T-helper 1 cell treated with Interleukin-12 subunit alpha and Interleukin-12 subunit beta and Interleukin-4 antibody, amounts not matched to agents 30 ng/mL and 1 ng/mL, for 36 hours (primary cell): ENCODE data around the gene CNTLN. TPM values are rescaled to one million over a fixed set of nuclear protein-coding genes. Genes with fewer than 3 reads are reported as not detected.

Experiments used
- intact Hi-C: fragments of 100-400 bp; cut with micrococcal nuclease; formaldehyde crosslinking; loops from one replicate; pipeline ENCODE4 v1.15.1; 2024
- total RNA-seq: library from RNA; stranded (reverse); gene quantifications from 2 replicates; pipeline ENCODE4 v1.2.3, GENCODE V29; 2022

The CNTLN gene
- total RNA-seq, 1 donor from 2014 or later = 1.6 TPM

- intact Hi-C loops = no loop called here
These were observed 353.8 kb downstream of the CNTLN start for GRCh38 chr9:17488662-17489061.

GRCh38 chr9:17490110-17490509 lies 355.3 kb downstream of the CNTLN start:
- intact Hi-C loops = no loop called here

DNA sequence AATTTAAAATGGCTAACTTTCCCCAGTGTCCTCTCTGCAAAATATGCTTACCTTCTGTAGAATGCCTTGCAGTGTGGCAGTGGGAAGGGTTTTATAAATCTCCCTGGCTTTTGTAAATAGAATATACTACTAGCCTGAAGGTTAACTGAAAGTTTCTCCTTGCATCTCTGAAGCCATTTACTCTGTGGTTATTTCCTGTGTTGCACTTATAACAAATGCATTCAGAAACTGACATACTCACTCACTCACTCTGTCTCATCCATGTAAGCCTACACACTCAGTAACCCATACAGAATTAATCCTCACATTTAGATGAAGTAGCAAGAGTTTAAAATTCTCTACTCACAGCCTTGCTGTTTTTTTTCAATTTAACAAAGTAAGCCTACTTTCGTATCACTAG lies 356.9 kb downstream of the CNTLN start:
- intact Hi-C loops = no loop called here

GRCh38 chr9:17503196-17503595 lies 368.4 kb downstream of the CNTLN start:
- intact Hi-C loops = no loop called here

GRCh38 chr9:17509151-17509550 lies 374.3 kb downstream of the CNTLN start:
- intact Hi-C loops = no loop called here

DNA sequence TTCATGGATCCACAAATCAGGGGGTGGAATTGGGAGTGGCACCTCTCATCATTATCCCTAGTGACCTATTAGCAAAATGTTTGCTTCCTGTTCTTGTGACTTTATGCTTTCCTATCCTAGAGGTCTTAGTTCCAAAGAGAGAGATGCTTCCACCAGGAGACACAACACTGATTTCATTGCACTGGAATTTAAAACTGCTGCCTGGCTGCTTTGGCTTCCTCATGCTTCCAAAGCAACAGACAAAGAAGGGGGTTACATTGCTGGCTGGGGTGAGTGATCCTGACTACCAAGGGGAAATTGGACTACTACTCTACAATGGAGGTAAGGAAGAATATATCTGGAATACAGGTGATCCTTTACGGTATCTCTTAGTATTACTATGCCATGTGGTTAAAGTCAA lies 374.9 kb downstream of the CNTLN start:
- intact Hi-C loops = no loop called here

- intact Hi-C loops = loop anchor here (10.0 kb wide), 1 partner anchor 1505 kb away; no protein-coding TSS in a partner anchor
These were observed 384.9 kb downstream of the CNTLN start for GRCh38 chr9:17519761-17520160.

GRCh38 chr9:17520268-17521064 lies 385.6 kb downstream of the CNTLN start:
- intact Hi-C loops = loop anchor here (10.0 kb wide), 1 partner anchor 1504 kb away; no protein-coding TSS in a partner anchor

DNA sequence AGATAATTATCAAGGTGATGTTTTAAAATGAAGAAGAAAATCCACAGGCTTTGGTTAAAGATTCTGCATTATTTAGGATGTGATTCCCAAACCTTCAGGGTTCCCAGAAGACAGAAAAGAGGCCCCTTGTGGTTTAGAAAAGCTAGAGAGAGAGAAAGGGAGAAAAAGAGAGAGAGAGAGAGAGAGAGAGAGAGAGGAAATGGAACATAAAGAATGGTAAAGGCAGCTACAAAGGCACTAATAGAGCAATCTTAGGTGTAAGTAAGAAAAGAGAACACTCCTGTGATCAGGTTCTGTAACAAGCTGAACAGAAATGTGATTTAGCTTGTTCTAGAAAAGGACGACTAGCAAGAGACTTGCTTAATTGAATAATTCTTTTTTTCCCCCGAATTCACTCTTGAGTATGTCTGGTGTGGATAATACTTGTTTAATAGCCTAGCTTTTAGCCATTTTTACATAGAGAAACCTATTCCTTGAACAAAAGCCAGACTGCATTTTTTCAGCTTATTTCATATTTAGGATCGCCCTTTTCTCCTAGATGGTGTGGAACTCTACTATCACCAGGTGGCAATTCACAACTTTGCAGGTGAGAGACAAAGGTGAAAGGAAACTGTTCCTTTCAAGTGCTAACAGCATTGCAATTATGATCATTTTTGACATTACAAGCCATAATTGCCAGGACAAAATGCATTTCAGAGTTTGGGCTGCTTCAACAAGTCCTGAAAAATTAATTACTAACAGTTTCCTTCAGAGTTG lies 386.4 kb downstream of the CNTLN start:
- intact Hi-C loops = loop anchor here (10.0 kb wide), 1 partner anchor 1504 kb away; no protein-coding TSS in a partner anchor

DNA sequence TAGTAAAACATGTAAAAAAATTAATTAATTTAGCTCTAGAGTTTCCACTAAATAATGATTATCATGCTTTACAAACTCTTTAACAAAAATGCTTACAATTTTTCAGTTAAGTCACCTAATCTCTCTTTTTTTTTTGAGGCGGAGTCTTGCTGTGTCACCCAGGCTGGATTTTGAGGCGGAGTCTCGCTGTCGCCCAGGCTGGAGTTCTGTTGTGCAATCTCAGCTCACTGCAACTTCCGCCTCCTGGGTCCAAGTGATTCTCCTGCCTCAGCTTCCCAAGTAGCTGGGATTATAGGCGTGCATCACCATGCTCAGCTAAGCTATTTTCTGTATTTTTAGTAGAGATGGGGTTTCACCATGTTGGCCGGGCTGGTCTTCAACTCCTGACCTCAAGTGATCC lies 391.9 kb downstream of the CNTLN start:
- intact Hi-C loops = loop anchor here (10.0 kb wide), 1 partner anchor 1498 kb away; no protein-coding TSS in a partner anchor

- intact Hi-C loops = loop anchor here (10.0 kb wide), 1 partner anchor 1496 kb away; no protein-coding TSS in a partner anchor
These were observed 394.0 kb downstream of the CNTLN start for GRCh38 chr9:17528859-17529258.

DNA sequence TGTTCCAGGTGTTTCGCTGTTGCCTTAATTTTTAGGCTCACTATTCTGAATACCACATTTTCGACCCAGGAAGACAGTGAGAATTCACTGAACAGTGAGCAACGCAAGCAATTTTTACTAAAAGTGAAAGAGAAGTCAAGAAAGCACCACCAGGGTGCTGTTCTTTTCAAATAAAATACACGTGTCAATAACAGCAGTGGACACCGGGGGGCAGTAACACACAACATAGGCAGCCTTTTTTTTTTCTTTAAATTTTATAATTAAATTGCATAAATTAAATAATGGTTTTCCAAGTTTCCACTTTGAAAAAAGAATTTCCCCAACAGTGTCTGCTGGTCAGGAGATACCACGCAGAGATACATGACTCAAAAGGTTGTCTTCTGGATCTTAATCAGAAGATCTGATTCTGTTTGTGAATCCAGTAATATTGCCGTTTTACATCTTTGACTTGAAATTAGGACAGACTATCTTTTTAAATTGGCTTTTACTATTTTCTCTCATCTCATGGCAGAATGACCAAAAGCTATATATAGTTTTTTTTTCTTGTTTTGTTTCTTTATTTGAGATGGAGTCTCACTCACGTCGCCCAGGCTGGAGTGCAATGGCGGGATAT lies 396.9 kb downstream of the CNTLN start:
- intact Hi-C loops = loop anchor here (1.0 to 5.0 kb wide), 3 partner anchors 271 to 1926 kb away; no protein-coding TSS in a partner anchor

GRCh38 chr9:17532461-17532860 lies 397.6 kb downstream of the CNTLN start:
- intact Hi-C loops = loop anchor here (5.0 kb wide), 2 partner anchors 270 to 1925 kb away; no protein-coding TSS in a partner anchor

DNA sequence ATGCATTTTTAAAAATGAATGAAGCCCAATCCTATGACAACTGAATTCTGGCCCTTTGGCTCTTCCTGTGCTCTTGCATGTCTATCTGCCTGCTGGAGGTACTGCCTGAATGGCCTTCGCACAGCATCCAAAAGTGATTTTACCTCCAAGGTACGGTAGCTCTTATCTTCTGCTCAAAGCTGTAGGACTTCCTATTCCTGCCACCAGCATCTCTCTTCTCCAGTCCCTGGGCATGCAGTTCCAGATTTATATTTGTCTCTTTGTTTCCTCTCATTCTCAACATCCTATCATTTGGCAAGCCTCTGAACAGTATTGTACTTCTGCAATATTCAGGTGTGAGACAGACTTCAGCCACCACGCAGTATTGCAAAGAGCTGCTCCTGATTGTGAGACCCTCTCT lies 400.3 kb downstream of the CNTLN start:
- intact Hi-C loops = no loop called here

DNA sequence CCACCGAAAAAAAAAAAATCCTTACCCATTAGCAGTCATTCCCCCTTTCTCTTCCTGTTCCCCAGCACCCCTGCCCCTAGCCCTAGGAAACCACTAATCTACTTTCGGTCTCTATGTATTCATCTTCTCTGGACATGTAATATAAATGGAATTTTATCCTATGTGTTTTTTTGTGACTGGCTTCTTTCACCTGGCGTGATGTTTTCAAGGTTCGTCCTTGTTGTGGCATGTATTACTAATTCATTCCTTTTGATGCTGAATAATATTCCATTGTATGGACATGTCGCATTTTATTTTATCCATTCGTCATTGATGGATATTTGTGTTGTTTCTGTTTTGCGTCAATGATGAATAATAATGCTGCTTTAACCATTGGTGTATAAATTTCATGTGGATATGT lies 401.2 kb downstream of the CNTLN start:
- intact Hi-C loops = loop anchor here (1.0 kb wide), 1 partner anchor 9 kb away; no protein-coding TSS in a partner anchor

DNA sequence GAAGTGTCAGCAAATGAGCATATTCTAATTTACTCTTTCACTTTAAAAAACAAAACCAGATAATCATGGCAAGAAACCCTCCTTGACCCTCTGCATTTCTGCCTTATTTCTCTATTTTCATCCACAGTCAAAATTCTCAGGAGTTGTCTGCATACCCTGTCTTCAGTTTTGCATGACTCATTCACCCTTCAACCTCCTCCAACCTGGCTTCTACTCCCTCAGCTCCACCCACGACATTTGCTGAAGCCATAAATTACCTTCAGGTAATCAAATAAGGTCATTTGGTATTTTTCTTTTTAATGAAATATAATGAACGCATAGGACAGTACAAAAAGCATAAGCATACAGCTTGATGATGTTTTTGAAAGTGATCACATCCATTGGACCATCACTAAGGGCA lies 416.2 kb downstream of the CNTLN start:
- intact Hi-C loops = no loop called here
